Astrocyte (in vitro differentiated cells and primary cell): ENCODE results near the gene C9.

Experiments used
- EZH2 ChIP-seq: IDR thresholded peaks from 2 replicates; pipeline ENCODE4 v1.6.1; 2012; ENCODE audit warnings: mild to moderate bottlenecking, low read length, inconsistent platforms; ENCODE audit not compliant: insufficient read depth
- TF ChIP-seq, protein P1 (sequence below): IDR thresholded peaks from 2 replicates; pipeline ENCODE4 v1.5.1; 2011; ENCODE audit warnings: low read depth, mild to moderate bottlenecking, inconsistent platforms, low read length, moderate library complexity; ENCODE audit not compliant: insufficient read depth

DNA sequence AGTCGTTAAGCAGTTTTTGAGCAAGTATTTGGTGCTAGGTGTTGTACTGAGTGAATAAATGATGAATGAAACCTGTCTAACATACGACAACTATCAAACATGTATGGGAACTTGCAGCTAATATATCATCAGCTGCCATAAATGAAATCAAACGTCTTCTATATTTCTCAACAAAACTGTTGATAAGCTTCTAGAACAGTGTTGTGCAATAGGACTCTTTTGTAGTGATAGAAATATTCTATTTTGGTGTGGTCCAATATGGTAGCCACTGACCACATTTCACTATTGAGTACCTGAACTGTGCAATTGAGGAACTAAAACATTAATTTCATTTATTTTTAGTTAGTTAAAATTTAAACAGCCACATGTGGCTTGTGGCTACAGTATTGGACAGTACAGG is 128.6 kb downstream of the C9 start:
- TF ChIP-seq, protein P1, sequence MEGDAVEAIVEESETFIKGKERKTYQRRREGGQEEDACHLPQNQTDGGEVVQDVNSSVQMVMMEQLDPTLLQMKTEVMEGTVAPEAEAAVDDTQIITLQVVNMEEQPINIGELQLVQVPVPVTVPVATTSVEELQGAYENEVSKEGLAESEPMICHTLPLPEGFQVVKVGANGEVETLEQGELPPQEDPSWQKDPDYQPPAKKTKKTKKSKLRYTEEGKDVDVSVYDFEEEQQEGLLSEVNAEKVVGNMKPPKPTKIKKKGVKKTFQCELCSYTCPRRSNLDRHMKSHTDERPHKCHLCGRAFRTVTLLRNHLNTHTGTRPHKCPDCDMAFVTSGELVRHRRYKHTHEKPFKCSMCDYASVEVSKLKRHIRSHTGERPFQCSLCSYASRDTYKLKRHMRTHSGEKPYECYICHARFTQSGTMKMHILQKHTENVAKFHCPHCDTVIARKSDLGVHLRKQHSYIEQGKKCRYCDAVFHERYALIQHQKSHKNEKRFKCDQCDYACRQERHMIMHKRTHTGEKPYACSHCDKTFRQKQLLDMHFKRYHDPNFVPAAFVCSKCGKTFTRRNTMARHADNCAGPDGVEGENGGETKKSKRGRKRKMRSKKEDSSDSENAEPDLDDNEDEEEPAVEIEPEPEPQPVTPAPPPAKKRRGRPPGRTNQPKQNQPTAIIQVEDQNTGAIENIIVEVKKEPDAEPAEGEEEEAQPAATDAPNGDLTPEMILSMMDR: no peak
- TF ChIP-seq EZH2: no peak
